ENCODE data around the gene PARD3B. TPM values are rescaled to one million over a fixed set of nuclear protein-coding genes. Genes with fewer than 3 reads are reported as not detected.
A peak's percentile ranks its signal among the peaks of the same experiment; 100 is the strongest.

The PARD3B gene
- total and polyA plus RNA-seq, 2 donors from 2014 or later: 5.3 to 29.6 TPM

DNA sequence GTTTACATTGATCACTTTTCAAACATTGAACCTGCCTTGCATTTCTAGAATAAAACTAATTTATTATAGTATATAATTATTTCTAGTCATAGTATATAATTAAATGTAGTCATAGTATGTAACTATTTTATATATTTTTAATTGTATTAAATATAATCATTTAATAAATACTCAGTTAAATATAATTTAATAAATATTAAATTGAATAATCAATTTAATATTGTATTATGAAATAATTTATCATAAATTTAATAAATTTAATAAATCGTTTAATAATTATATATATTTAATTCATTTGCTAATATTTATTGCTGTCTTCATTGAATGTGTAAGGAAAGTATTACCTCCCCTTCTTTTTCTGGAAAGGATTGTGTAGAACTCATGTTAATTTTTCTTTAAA is 911.4 kb downstream of the PARD3B start:
- FAIRE-seq (peak; percentile 99), DNase-seq (no peak)
- Histone ChIP-seq H3K27ac (ENCODE audit: low read depth in 2 of 2, low read length in 2 of 2) (no peak overlapping the region), H3K4me1 (ENCODE audit: control insufficient read depth in 2 of 3, insufficient read depth in 2 of 3, low read depth in 1 of 3, low read length in 3 of 3) (no peaks in the 10 kb centered on the region), H3K27me3 (ENCODE audit: control insufficient read depth, insufficient read depth, low read length) (no peaks in the 10 kb centered on the region), H3K4me3 (ENCODE audit: low read length in 3 of 3) (no peak overlapping the region), H3K9ac (ENCODE audit: low read length in 3 of 3) (no peak overlapping the region), H3K36me3 (ENCODE audit: control insufficient read depth in 2 of 3, insufficient read depth in 3 of 3, low read length in 3 of 3) (no peaks in the 10 kb centered on the region), H3K9me3 (ENCODE audit: control insufficient read depth in 2 of 3, insufficient read depth in 1 of 3, low read length in 3 of 3) (no peaks in the 10 kb centered on the region)
- intact Hi-C loops (cut with DNase I): no loop called here
- no peak for TF ChIP-seq CTCF (IDR thresholded peaks at IDR 0.05; ENCODE audit: borderline replicate concordance, extremely low read depth, insufficient read depth)

DNA sequence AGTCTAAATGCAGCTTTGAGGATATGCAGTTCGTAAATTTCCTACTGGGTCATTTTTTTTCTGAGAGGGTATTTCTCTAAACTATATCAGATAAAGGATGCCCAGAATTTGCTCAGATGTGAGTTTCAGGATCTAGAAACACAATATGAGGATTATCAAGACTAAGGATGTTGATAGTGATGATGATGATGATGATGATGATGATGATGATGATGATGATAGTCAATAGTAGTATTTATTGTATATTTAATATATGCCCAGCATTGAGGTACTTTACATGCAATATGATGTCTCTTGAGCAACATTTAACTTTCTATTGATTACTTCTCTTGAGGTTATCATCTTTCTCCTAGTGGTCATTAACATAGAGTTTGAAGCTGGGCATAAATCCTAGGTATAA is 914.9 kb downstream of the PARD3B start:
- intact Hi-C loops (cut with DNase I): no loop called here
- no peak for DNase-seq
- Histone ChIP-seq H3K4me3 (ENCODE audit: low read length in 3 of 3) (no peak overlapping the region), H3K36me3 (ENCODE audit: control insufficient read depth in 2 of 3, insufficient read depth in 3 of 3, low read length in 3 of 3) (no peaks in the 10 kb centered on the region), H3K4me1 (ENCODE audit: control insufficient read depth in 2 of 3, insufficient read depth in 2 of 3, low read depth in 1 of 3, low read length in 3 of 3) (no peaks in the 10 kb centered on the region), H3K27ac (ENCODE audit: low read depth in 2 of 2, low read length in 2 of 2) (no peak overlapping the region), H3K9me3 (ENCODE audit: control insufficient read depth in 2 of 3, insufficient read depth in 1 of 3, low read length in 3 of 3) (no peaks in the 10 kb centered on the region), H3K27me3 (ENCODE audit: control insufficient read depth, insufficient read depth, low read length) (no peaks in the 10 kb centered on the region), H3K9ac (ENCODE audit: low read length in 3 of 3) (no peak overlapping the region)
- FAIRE-seq: no peak
- TF ChIP-seq CTCF (IDR thresholded peaks at IDR 0.05; ENCODE audit: borderline replicate concordance, extremely low read depth, insufficient read depth): no peak

GRCh38 chr2:205461169-205461568 is 915.9 kb downstream of the PARD3B start:
- no peak for TF ChIP-seq CTCF (IDR thresholded peaks at IDR 0.05; ENCODE audit: borderline replicate concordance, extremely low read depth, insufficient read depth)
- Histone ChIP-seq H3K36me3 (ENCODE audit: control insufficient read depth in 2 of 3, insufficient read depth in 3 of 3, low read length in 3 of 3) (no peaks in the 10 kb centered on the region), H3K4me1 (ENCODE audit: control insufficient read depth in 2 of 3, insufficient read depth in 2 of 3, low read depth in 1 of 3, low read length in 3 of 3) (no peaks in the 10 kb centered on the region), H3K27ac (ENCODE audit: low read depth in 2 of 2, low read length in 2 of 2) (no peak overlapping the region), H3K4me3 (ENCODE audit: low read length in 3 of 3) (no peak overlapping the region), H3K27me3 (ENCODE audit: control insufficient read depth, insufficient read depth, low read length) (no peaks in the 10 kb centered on the region), H3K9me3 (ENCODE audit: control insufficient read depth in 2 of 3, insufficient read depth in 1 of 3, low read length in 3 of 3) (no peaks in the 10 kb centered on the region), H3K9ac (ENCODE audit: low read length in 3 of 3) (no peak overlapping the region)
- FAIRE-seq (no peak), DNase-seq (no peak)
- intact Hi-C loops (cut with DNase I): no loop called here
